ENCODE measurements around the gene CNEP1R1.

DNA sequence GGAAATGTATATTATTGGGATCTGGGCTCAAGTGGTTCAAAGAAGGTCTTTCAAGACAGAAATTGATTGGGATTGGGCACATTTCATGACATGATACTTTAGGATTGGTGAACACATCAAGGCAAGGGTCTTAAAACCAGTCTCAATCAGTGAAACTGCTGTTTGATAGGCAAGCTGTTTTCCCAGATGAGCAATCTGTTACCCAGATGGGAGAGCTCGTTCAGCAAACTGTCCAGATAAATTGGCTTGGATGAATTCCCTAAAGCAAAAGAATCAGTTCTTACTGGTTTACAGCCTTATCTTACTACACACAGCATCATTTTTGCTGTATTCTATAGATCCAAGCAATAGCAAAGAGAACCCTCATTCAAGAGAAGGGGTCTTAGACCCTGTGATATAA, 31.0 kb upstream of the CNEP1R1 start:
- no peak for TF ChIP-seq POLR2AphosphoS5 (IDR thresholded peaks at IDR 0.05; ENCODE audit: borderline replicate concordance, low read depth, low read length)
- no peak for TF ChIP-seq EZH2 (IDR thresholded peaks at IDR 0.05)
- TF ChIP-seq FOXP2 (optimal IDR thresholded peaks at IDR 0.05; ENCODE audit: control extremely low read depth, extremely low read length, insufficient read depth), result no peak

Data from SK-N-MC (cell line).